ENCODE results near the gene IL6ST. TPM values are rescaled to one million over a fixed set of nuclear protein-coding genes. Genes with fewer than 3 reads are reported as not detected.

The IL6ST gene
- total RNA-seq, 2 experiments from 2014 or later = 47.1 to 58.0 TPM

DNA sequence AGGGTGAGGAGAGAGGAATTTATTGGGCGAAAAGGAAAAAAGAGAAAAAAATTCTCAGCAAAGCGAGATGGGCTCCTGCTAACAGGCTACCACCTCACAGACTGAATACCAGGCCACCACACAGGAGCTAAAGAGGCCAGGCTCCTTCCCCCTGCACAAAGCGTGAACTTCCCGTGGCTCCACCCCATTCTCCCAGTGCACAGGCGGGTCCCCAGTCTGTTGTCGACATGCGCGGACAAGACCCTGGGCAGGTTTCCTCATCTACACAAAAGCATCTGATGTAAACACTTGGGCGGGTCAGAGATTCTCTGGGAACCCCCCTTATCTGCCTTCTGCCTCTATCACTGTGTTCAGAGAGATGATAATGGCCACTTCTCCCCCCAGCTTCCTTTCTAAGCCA, 109.4 kb downstream of the IL6ST start:
- Mint-ChIP-seq H3K27ac (no peak overlapping the region), H3K4me3 (no peak overlapping the region), H3K4me1 (peaks cover 13% of the 10 kb centered on the region), H3K27me3 (peaks cover 12% of the 10 kb centered on the region), H3K36me3 (peaks cover 2% of the 10 kb centered on the region), H3K9me3 (peaks cover 2% of the 10 kb centered on the region)
- DNase-seq = no peak

Other genes starting within 250 kb of the IL6ST start
- gene IL31RA, start 143.6 kb downstream of the IL6ST start, total RNA-seq = not detected
- under 1 TPM; 0.23 to 0.50 TPM for gene ANKRD55, start 238.4 kb upstream of the IL6ST start, total RNA-seq